Endothelial cell of umbilical vein (primary cell): Measurements from ENCODE around the gene EREG. TPM values are rescaled to one million over a fixed set of nuclear protein-coding genes. Genes with fewer than 3 reads are reported as not detected.

Experiments used
- Bru-seq: library from RNA; stranded (reverse); fragments of 400-500 nt; gene quantifications from one replicate; lab custom pipeline; 2021; lab: Mats Ljungman, UMichigan
- BruChase-seq, 2 experiments: library from RNA; stranded (reverse); fragments of 400-500 nt; gene quantifications; one replicate each; lab custom pipeline; 2021; lab: Mats Ljungman, UMichigan
- BruUV-seq: library from RNA; stranded (reverse); fragments of 400-500 nt; replicated peaks from 2 replicates; lab custom pipeline; 2021; lab: Mats Ljungman, UMichigan
- CTCF ChIA-PET: fragments of 300-600, 350-600 bp; sonication (Branson Sonifier 250); formaldehyde crosslinking; loops from one replicate; lab custom pipeline; 2021; ENCODE audit warnings: antibody characterized with exemption, inconsistent platforms; lab: Charles Lee
- POLR2A ChIA-PET: fragments of 300-600, 350-600 bp; sonication (Branson Sonifier 250); formaldehyde crosslinking; loops from one replicate; lab custom pipeline; 2021; ENCODE audit warnings: antibody characterized with exemption, inconsistent platforms; lab: Charles Lee
- DNase-seq: peaks from one replicate; pipeline ENCODE4 v3.0.0-alpha.2; 2011; ENCODE audit warnings: low read depth, low spot score
- FAIRE-seq: peaks from 2 replicates; lab custom pipeline; 2011; peaks lifted over from hg19 to GRCh38; lab: Jason Lieb, UNC
- H2AFZ ChIP-seq: 2 replicates; pipeline ENCODE4 v1.6.0; 2012; ENCODE audit warnings: low read depth, low read length, control low read depth, inconsistent platforms
- H3K27ac ChIP-seq: 2 replicates; pipeline ENCODE4 v1.5.1; 2011; ENCODE audit warnings: low read depth, mild to moderate bottlenecking, control low read depth, low read length, moderate library complexity; ENCODE audit not compliant: insufficient read depth
- H3K27me3 ChIP-seq, 2 experiments: 2 replicates each; pipeline versions ENCODE4 v1.6.0 to v1.6.1; 2011; ENCODE audit warnings: low read length in 2 of 2, mixed read lengths in 1 of 2; ENCODE audit not compliant: control insufficient read depth in 2 of 2, insufficient read depth in 2 of 2
- H3K36me3 ChIP-seq, 2 experiments: 2 replicates in 1 of 2; 3 replicates in 1 of 2; pipeline ENCODE4 v1.5.1; 2011; ENCODE audit warnings: low read length in 2 of 2, mild to moderate bottlenecking in 1 of 2, moderate library complexity in 1 of 2; ENCODE audit not compliant: control insufficient read depth in 2 of 2, insufficient read depth in 2 of 2; ENCODE audit errors: extremely low read depth in 1 of 2
- H3K4me1 ChIP-seq: 3 replicates; pipeline ENCODE4 v1.5.1; 2011; ENCODE audit warnings: mild to moderate bottlenecking, low read length; ENCODE audit not compliant: control insufficient read depth, insufficient read depth; ENCODE audit errors: extremely low read depth
- H3K4me2 ChIP-seq: 2 replicates; pipeline ENCODE4 v1.6.1; 2011; ENCODE audit warnings: low read length, control low read depth, mixed read lengths; ENCODE audit not compliant: insufficient read depth
- H3K4me3 ChIP-seq, 3 experiments: fragments of 200-600 bp in 1 of 3; sonication (generic), shearing (Covaris generic) in 1 of 3; replicated peaks in 1 of 3; 2 replicates each; pipeline ENCODE4 v1.5.1; 2011 to 2016; ENCODE audit warnings: control low read depth in 3 of 3, low read length in 3 of 3, mild to moderate bottlenecking in 2 of 3, inconsistent platforms in 1 of 3, low read depth in 1 of 3, moderate library complexity in 1 of 3; ENCODE audit not compliant: insufficient read depth in 1 of 3
- H3K79me2 ChIP-seq: 2 replicates; pipeline ENCODE4 v1.6.0; 2012; ENCODE audit warnings: low read length, inconsistent platforms; ENCODE audit not compliant: control insufficient read depth, insufficient read depth
- H3K9ac ChIP-seq: replicated peaks from 2 replicates; pipeline ENCODE3; 2011; ENCODE audit warnings: low read length, control low read depth; ENCODE audit not compliant: insufficient read depth; ENCODE audit errors: extremely low read depth
- H3K9me1 ChIP-seq: replicated peaks from 3 replicates; pipeline ENCODE4 v1.6.0; 2011; ENCODE audit warnings: mild to moderate bottlenecking, low read length; ENCODE audit not compliant: control insufficient read depth, insufficient read depth; ENCODE audit errors: extremely low read depth
- H3K9me3 ChIP-seq: replicated peaks from 2 replicates; pipeline ENCODE4 v1.5.1; 2012; ENCODE audit warnings: low read length, inconsistent platforms; ENCODE audit not compliant: control insufficient read depth, insufficient read depth
- H4K20me1 ChIP-seq: replicated peaks from 2 replicates; pipeline ENCODE3; 2011; ENCODE audit warnings: mild to moderate bottlenecking, low read length; ENCODE audit not compliant: control insufficient read depth, insufficient read depth; ENCODE audit errors: extremely low read depth
- CTCF ChIP-seq, 2 donors: IDR thresholded peaks; 1 replicate in 1 of 2; 2 replicates in 1 of 2; pipeline ENCODE4 v1.5.1; 2011; ENCODE audit warnings: low read length in 2 of 2, mild to moderate bottlenecking in 2 of 2, moderate library complexity in 2 of 2, control low read depth in 1 of 2, inconsistent platforms in 1 of 2, low read depth in 1 of 2; ENCODE audit not compliant: insufficient read depth in 1 of 2; ENCODE audit errors: extremely low read depth in 1 of 2
- EZH2 ChIP-seq: IDR thresholded peaks from 2 replicates; pipeline ENCODE4 v1.6.1; 2012; ENCODE audit warnings: borderline replicate concordance, low read depth, mild to moderate bottlenecking, moderate library complexity, low read length, inconsistent platforms; ENCODE audit not compliant: severe bottlenecking
- FOS ChIP-seq: IDR thresholded peaks from 2 replicates; pipeline ENCODE4 v1.6.1; 2011; ENCODE audit warnings: mild to moderate bottlenecking, low read length, moderate library complexity, borderline replicate concordance; ENCODE audit not compliant: insufficient read depth
- GATA2 ChIP-seq: IDR thresholded peaks from 2 replicates; pipeline ENCODE4 v1.7.0; 2011; ENCODE audit warnings: low read depth, mild to moderate bottlenecking, moderate library complexity, mixed read lengths, low read length; ENCODE audit not compliant: insufficient read length, insufficient read depth
- JUN ChIP-seq: IDR thresholded peaks from 2 replicates; pipeline ENCODE4 v1.6.1; 2011; ENCODE audit warnings: borderline replicate concordance, low read depth; ENCODE audit not compliant: insufficient read length, insufficient read depth
- MAX ChIP-seq: IDR thresholded peaks from 2 replicates; pipeline ENCODE4 v1.6.1; 2011; ENCODE audit not compliant: insufficient read depth, insufficient read length
- MYC ChIP-seq: IDR thresholded peaks from one replicate; pipeline ENCODE4 v1.6.1; 2011; ENCODE audit warnings: mild to moderate bottlenecking, low read depth, low read length
- POLR2A ChIP-seq: IDR thresholded peaks from 2 replicates; pipeline ENCODE4 v1.6.1; 2012; ENCODE audit warnings: low read depth, mild to moderate bottlenecking, control low read depth, low read length
- POLR2AphosphoS5 ChIP-seq: IDR thresholded peaks from 2 replicates; pipeline ENCODE4 v1.6.1; 2012; ENCODE audit warnings: low read depth, mild to moderate bottlenecking, control low read depth, low read length, moderate library complexity; ENCODE audit not compliant: insufficient read depth
- dilution Hi-C: fragments of 300-500 bp; cut with MboI; formaldehyde crosslinking; loops from one replicate; pipeline ENCODE4 v1.15.0; 2019; ENCODE audit warnings: low sequenced_read_pairs; ENCODE audit not compliant: extremely low pct_ligation_motif_present
- intact Hi-C: fragments of 100-400 bp; cut with micrococcal nuclease; formaldehyde crosslinking; loops from one replicate; pipeline ENCODE4 v1.10.0; 2022
- long read RNA-seq: library from polyadenylated mRNA; stranded (forward); transcript quantifications from one replicate; pipeline ENCODE4 v2.0.0, GENCODE V29; 2021
- polyA minus RNA-seq, 3 experiments: library from RNA; depleted of rRNA, polyadenylated mRNA; stranded (reverse); fragments of >200 nt; gene quantifications; 1 replicate in 1 of 3; 2 replicates in 2 of 3; pipeline ENCODE4 v1.2.3, GENCODE V29; 2011
- polyA plus RNA-seq, 4 experiments: library from polyadenylated mRNA; depleted of rRNA in 3 of 4; stranded (reverse) in 3 of 4; unstranded in 1 of 4; fragments of >200 nt; gene quantifications; 2 replicates each; pipeline versions ENCODE4 v1.2.1 to v1.2.3, GENCODE V29; 2011 to 2012; ENCODE audit warnings: missing spikeins in 1 of 4
- total RNA-seq: library from RNA; stranded (reverse); gene quantifications from 2 replicates; pipeline ENCODE4 v1.2.3, GENCODE V29; 2021

EREG gene
- total RNA-seq (not detected in 2 replicates), polyA plus RNA-seq (not detected in 2 replicates), polyA minus RNA-seq (0.04 TPM in 1 of 2 replicates, not detected in the other), Bru-seq, nascent RNA (percentile 26 among the genes with signal in this experiment), BruChase-seq, experiment 1, labeled RNA remaining after a 6-hour chase (percentile 37 among the genes with signal in this experiment), BruChase-seq, experiment 2, labeled RNA remaining after a 2-hour chase (percentile 34 among the genes with signal in this experiment)
- not detected in 2 replicates for polyA plus RNA-seq (2011; cell fraction: cytosol; rRNA removed)
- 0.05 TPM in 1 of 2 replicates, not detected in the other for polyA plus RNA-seq (2011; cell fraction: nucleus; rRNA removed)
- 0.08 TPM in 1 of 2 replicates, not detected in the other for polyA plus RNA-seq (2012)
- polyA minus RNA-seq (2011; cell fraction: cytosol; rRNA and poly(A)+ RNA removed), result not detected
- not detected in 2 replicates for polyA minus RNA-seq (2011; cell fraction: nucleus; rRNA and poly(A)+ RNA removed)
- long read RNA-seq, result 0 reads

DNA sequence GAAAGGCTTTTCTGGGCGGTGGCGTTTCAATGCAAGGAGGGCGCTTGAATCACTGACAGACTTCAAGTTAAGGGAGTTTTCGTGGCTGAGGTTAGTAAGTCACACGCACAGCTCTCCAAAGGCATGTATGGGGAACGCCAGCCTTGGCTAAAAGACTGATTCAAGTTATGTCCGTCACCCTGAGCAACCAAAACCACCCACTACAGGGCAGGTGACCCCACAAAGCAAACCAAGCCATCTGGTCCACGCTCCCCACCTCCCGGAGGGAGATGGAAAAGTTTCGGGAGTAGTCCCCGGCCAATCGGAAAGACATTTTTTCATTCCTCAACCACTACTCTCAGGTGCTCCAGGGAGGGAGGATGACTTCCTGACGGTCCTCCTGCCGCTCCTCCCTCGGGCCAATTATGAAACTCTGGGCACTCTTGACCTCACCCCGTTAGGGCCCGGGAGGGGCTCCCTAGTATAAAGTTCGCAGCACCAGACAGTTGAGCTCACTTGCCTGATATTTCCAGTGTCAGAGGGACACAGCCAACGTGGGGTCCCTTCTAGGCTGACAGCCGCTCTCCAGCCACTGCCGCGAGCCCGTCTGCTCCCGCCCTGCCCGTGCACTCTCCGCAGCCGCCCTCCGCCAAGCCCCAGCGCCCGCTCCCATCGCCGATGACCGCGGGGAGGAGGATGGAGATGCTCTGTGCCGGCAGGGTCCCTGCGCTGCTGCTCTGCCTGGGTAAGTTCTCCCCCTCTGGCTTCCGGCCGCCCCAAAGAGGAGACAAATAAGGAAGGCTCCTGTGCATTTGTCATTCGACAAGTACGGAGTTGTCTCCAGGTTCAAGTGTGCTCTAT lies at the start of gene EREG:
EREG (plus strand) TSS at position 494 of the 840 bp plus-strand sequence; CDS start at position 658, 164 bp downstream.
- Histone ChIP-seq H3K9ac (no peak within 1 kb of the TSS), H2AFZ (peak within 1 kb of the TSS; percentile 82), H3K27me3 (no peaks in the 10 kb centered on the region), H3K27ac (no peak within 1 kb of the TSS), H4K20me1 (no peaks in the 10 kb centered on the region), H3K79me2 (no peaks in the 10 kb centered on the region), H3K9me3 (no peaks in the 10 kb centered on the region), H3K4me3 (peak within 1 kb of the TSS; percentile 35 to 63 (median 38)), H3K4me1 (no peaks in the 10 kb centered on the region), H3K9me1 (no peaks in the 10 kb centered on the region), H3K4me2 (peak within 1 kb of the TSS; percentile 61), H3K36me3 (no peaks in the 10 kb centered on the region)
- ChIA-PET CTCF (interaction anchor here (1.0 to 3.2 kb wide), 9 partner anchors 13 to 791 kb away, joined by 3 to 19 read pairs (median 6); partner anchors contain the start of gene AREG), POLR2A (no interaction called here)
- FAIRE-seq (peak; percentile 62), DNase-seq (peak; percentile 36)
- intact Hi-C loops, result loop anchor here (1.0 to 2.0 kb wide), 2 partner anchors 8 to 44 kb away; no protein-coding TSS in a partner anchor
- TF ChIP-seq GATA2 (no peak), POLR2AphosphoS5 (no peak), POLR2A (no peak), CTCF (IDR thresholded peaks at IDR 0.05; ENCODE audit: extremely low read depth in 1 of 2, insufficient read depth in 1 of 2, low read depth in 1 of 2, low read length in 2 of 2) (no peak), MYC (no peak), MAX (no peak), FOS (no peak), EZH2 (no peak), JUN (no peak)
- BruUV-seq, result no TSS peak
- dilution Hi-C loops, result no loop called here
